ENCODE data around the gene RSPH1.

- no peak for TF ChIP-seq ZFP30 (CRISPR knock-in tag; IDR thresholded peaks at IDR 0.05)
- no peak for TF ChIP-seq CREB5 (CRISPR knock-in tag; IDR thresholded peaks at IDR 0.05; ENCODE audit: low read depth)
- TF ChIP-seq ZNF70 (CRISPR knock-in tag; IDR thresholded peaks at IDR 0.05): no peak
- no peak for TF ChIP-seq ARNTL (CRISPR knock-in tag; IDR thresholded peaks at IDR 0.05; ENCODE audit: borderline replicate concordance, low read depth)
- no peak for TF ChIP-seq ZFP3 (CRISPR knock-in tag; IDR thresholded peaks at IDR 0.05)
- no peak for TF ChIP-seq ZNF8 (CRISPR knock-in tag; IDR thresholded peaks at IDR 0.05)
- no peak for TF ChIP-seq ISL1 (CRISPR knock-in tag; IDR thresholded peaks at IDR 0.05)
- TF ChIP-seq PPARA (CRISPR knock-in tag; IDR thresholded peaks at IDR 0.05; ENCODE audit: borderline replicate concordance): no peak
- no peak for TF ChIP-seq PATZ1 (CRISPR knock-in tag; IDR thresholded peaks at IDR 0.05; ENCODE audit: borderline replicate concordance)
- TF ChIP-seq TSHZ2 (CRISPR knock-in tag; IDR thresholded peaks at IDR 0.05): no peak
- TF ChIP-seq TOX (CRISPR knock-in tag; IDR thresholded peaks at IDR 0.05; ENCODE audit: borderline replicate concordance): no peak
- TF ChIP-seq CSRNP3 (CRISPR knock-in tag; IDR thresholded peaks at IDR 0.05): no peak
Measured at GRCh38 chr21:42513151-42513984, 17.3 kb upstream of the RSPH1 start, which contains the start of gene SLC37A1.
